GM12864 (cell line): ENCODE measurements around the gene S100A5.

Experiments used
- DNase-seq: peaks from one replicate; pipeline ENCODE4 v3.0.0-alpha.2; 2011; ENCODE audit warnings: low read depth
- H3K4me3 ChIP-seq: 2 replicates; pipeline ENCODE4 v1.5.1; 2011; ENCODE audit warnings: mild to moderate bottlenecking, low read depth, low read length, control low read depth
- CTCF ChIP-seq: IDR thresholded peaks from 2 replicates; pipeline ENCODE4 v1.5.1; 2011; ENCODE audit warnings: low read depth, mild to moderate bottlenecking, moderate library complexity, low read length, control low read depth, inconsistent platforms; ENCODE audit errors: missing control alignments

Gene S100A5

DNA sequence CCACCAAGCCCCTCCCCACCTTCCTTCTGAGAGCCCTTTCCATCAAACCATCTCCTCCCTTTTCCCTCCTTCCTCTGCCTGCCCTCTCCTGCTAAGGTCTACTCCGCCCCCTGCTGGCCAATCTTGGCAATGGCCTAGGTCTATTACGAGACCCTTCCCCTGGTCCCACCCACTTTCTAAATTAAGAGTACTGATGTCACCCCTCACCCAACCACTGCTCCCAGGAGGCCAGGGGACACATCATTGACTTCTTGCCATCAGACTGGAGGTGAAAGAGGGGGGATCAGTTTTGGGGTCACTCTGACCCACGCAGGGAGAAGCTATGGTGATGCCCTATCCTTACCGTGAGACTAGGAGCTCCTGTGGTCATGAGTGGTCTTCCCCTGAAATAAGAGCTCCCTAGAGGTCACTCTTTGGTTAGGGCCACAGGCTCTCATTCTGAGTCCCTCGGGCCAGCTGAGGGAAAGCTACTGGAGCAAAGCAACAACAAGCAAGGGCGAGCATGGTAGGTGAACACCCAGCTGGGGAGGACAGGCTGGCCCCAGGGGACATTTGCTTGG is 45.7 kb downstream of the S100A5 start:
- peak; percentile 12 for DNase-seq

DNA sequence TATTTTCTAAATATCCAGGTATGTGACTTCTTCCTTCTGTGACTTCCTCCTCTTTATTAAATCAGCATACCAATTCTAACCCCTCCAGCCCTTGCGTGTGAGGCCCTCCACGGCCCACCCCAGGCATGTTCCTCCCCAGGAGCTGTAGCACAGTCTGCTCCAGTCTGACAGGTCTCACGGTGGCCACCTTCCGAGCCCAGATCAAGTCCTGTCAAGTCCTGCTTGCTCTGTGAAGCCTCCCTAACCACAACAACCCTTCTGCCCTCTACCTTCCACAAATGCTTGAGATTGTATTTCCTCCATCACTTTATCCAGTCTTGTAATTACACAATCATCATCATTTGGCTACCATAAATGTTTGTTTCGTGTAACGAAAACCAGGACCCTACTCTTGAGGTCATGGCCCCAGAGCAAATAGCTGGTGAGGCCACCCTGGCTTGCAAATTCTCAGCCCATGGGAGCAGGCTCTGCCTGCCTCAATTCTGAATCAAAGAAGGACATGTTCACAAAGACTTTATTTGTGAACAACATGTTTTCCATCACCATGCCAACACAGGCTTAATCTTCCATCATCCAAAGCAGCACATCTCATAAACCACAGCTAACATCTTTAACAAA is 47.3 kb downstream of the S100A5 start:
- no peak for TF ChIP-seq CTCF
- DNase-seq: no peak

More for the DNA sequence above, 45.7 kb downstream of the S100A5 start:
- no peak overlapping the region for H3K4me3 ChIP-seq
- peak; percentile 92 for TF ChIP-seq CTCF

DNA sequence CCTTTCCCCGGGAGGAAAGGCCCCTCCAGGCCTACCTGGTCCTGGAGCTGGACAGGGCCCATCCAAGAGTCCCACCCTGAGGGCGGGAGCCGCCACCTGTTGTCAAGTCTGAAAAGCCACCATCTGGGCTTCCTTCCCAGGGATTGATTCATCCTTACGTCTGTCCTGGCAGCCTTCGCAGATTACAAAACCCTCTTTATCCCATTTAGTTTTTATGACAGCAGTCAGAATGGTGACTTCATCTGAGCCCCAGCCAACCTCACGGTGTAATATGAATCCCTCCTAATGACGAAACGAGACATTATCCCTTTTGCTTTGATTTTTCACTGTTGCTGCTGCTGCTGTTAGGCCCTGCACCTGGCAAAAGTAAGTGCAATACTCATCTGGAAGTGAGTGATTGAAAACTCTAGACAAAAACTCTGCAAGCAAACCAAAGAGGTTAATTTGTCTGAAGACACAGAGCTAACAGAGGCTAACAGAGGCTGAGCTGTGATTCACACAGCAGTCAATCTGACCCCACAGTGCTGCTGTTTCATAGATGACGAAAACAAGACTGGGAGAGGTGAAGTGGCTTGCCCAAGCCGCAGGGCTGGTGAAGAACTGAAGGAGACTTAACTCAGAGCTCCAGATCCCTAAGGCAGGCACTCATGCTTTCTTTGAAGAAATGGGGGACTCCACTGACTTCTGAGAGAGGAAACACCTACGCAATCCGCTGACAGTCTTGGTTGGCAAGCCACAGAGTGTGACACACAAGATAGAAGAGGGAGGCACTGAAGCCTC is 50.3 kb downstream of the S100A5 start:
- no peak overlapping the region for H3K4me3 ChIP-seq
- no peak for DNase-seq
- TF ChIP-seq CTCF: no peak

More for the DNA sequence above, 47.3 kb downstream of the S100A5 start:
- H3K4me3 ChIP-seq: no peak overlapping the region

DNA sequence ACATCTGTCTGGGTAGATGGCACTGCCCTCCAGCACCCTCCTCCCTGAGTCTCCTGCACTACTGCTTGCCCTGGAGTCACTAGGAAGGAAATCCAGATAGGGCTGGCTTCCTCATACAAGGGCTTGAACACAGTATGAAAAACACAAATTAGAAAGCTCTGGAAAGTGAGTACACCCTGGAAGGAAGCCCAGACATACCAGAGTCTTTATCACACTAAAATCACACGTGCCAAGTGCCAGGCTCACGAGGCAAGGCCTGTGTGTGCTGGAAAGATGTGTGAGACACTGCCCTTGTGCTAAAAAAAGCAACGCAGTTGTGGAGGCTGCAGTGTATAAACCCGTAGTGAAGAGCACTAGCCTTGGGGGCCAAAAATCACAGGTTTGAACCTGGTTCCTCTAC is 52.0 kb downstream of the S100A5 start:
- TF ChIP-seq CTCF: no peak
- H3K4me3 ChIP-seq: no peak overlapping the region
- DNase-seq: no peak

GRCh38 chr1:153487707-153488106 is 53.0 kb downstream of the S100A5 start:
- DNase-seq: no peak
- TF ChIP-seq CTCF: no peak

More at GRCh38 chr1:153487707-153488106, 53.0 kb downstream of the S100A5 start:
- H3K4me3 ChIP-seq: no peak overlapping the region
